ENCODE measurements around the gene PRKAR1B.

DNA sequence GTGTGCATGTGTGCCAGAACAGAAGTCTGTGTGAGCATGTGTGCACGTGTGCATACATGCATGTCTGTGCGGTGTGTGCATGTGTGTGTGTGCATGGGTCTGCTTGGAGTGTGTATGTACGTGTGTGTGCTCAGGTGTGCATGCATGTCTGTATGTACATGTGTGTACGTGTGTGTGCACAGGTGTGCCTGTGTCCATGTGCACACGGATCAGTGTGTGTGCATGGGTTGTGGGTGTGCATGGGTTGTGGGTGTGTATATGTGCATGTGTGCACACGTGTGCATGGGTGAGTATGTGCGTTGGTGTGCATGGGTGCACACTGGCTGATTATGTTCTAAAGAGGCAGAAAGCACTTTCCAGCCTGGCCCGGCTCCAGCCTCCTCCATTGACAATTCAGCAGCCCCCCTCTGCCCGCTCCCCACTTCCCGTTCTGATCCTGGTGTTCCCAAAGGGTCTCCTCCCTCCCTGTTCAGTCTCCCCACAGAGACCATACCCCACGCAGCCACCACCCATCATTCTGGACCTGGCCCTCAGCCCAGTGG, 163.4 kb downstream of the PRKAR1B start:
- no peak for TF ChIP-seq CTCF (IDR thresholded peaks at IDR 0.05 in 4 of 5, conservative IDR thresholded peaks at IDR 0.05 in 1 of 5)
- TF ChIP-seq POLR2A (IDR thresholded peaks at IDR 0.05) = no peak

All from gastrocnemius medialis (tissue), 4 donors.